ENCODE measurements around the gene MPPED1. TPM values are rescaled to one million over a fixed set of nuclear protein-coding genes. Genes with fewer than 3 reads are reported as not detected.

The MPPED1 gene
- total RNA-seq, 1 experiment from 2014 or later, result not detected

DNA sequence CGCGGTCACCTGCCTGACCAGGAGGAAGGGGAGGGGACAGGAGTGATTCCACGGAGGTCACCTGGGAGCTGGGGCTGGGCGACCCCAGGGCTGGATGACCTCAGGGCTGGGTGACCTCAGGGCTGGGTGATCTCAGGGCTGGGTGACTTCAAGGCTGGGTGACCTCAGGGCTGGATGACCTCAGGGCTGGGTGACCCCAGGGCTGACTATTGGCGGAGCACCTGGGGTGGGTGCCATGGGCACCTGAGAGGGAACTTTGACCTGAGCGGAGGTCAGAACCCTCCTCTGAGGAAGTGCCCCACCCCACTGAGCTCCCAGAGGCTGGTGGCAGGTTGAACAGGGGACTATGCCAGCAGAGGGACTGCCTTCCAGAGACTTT, 11.8 kb upstream of the MPPED1 start:
- Mint-ChIP-seq H3K27ac (ENCODE audit: unreplicated experiment) (no peak overlapping the region), H3K4me3 (ENCODE audit: low read depth, unreplicated experiment) (no peak overlapping the region), H3K9me3 (ENCODE audit: low read depth, unreplicated experiment) (no peaks in the 10 kb centered on the region), H3K36me3 (ENCODE audit: insufficient read depth, unreplicated experiment) (peaks cover 4% of the 10 kb centered on the region), H3K27me3 (ENCODE audit: unreplicated experiment) (peaks cover 94% of the 10 kb centered on the region), H3K4me1 (ENCODE audit: low read depth, unreplicated experiment) (no peaks in the 10 kb centered on the region)
- intact Hi-C loops (cut with micrococcal nuclease; ENCODE audit: unreplicated experiment), result no loop called here
- DNase-seq, result no peak
- BruUV-seq (replicated peaks), result no TSS peak
- TF ChIP-seq, protein P1, sequence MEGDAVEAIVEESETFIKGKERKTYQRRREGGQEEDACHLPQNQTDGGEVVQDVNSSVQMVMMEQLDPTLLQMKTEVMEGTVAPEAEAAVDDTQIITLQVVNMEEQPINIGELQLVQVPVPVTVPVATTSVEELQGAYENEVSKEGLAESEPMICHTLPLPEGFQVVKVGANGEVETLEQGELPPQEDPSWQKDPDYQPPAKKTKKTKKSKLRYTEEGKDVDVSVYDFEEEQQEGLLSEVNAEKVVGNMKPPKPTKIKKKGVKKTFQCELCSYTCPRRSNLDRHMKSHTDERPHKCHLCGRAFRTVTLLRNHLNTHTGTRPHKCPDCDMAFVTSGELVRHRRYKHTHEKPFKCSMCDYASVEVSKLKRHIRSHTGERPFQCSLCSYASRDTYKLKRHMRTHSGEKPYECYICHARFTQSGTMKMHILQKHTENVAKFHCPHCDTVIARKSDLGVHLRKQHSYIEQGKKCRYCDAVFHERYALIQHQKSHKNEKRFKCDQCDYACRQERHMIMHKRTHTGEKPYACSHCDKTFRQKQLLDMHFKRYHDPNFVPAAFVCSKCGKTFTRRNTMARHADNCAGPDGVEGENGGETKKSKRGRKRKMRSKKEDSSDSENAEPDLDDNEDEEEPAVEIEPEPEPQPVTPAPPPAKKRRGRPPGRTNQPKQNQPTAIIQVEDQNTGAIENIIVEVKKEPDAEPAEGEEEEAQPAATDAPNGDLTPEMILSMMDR (IDR thresholded peaks at IDR 0.05; ENCODE audit: unreplicated experiment), result no peak
- CTCF ChIA-PET, result no interaction called here

DNA sequence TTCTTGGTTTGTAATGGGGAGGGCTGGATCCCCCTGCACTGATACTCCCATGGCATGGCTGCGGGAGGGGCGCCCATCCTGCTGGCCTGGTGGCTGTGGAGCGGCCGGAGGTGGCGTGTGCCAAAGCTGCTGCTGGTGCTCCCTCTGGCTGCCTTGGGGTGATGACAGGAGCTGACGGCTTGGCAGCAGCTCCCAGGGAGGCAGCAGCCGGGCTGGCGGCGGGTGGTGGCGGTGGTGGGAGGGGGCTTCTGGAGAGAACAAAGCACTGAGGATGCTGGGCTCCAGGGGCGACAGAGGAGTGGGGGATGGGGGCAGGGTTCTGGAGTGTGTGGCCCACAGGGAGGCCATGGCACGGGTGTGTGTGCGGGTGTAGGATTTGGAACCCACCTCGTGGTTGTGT, 11.4 kb upstream of the MPPED1 start:
- Mint-ChIP-seq H3K4me1 (ENCODE audit: low read depth, unreplicated experiment) (no peaks in the 10 kb centered on the region), H3K27me3 (ENCODE audit: unreplicated experiment) (peaks cover 93% of the 10 kb centered on the region), H3K4me3 (ENCODE audit: low read depth, unreplicated experiment) (no peak overlapping the region), H3K9me3 (ENCODE audit: low read depth, unreplicated experiment) (no peaks in the 10 kb centered on the region), H3K36me3 (ENCODE audit: insufficient read depth, unreplicated experiment) (peaks cover 4% of the 10 kb centered on the region), H3K27ac (ENCODE audit: unreplicated experiment) (no peak overlapping the region)
- CTCF ChIA-PET, result no interaction called here
- intact Hi-C loops (cut with micrococcal nuclease; ENCODE audit: unreplicated experiment), result no loop called here
- no peak for DNase-seq
- TF ChIP-seq, protein P1 (IDR thresholded peaks at IDR 0.05; ENCODE audit: unreplicated experiment), result no peak
- BruUV-seq (replicated peaks), result no TSS peak

DNA sequence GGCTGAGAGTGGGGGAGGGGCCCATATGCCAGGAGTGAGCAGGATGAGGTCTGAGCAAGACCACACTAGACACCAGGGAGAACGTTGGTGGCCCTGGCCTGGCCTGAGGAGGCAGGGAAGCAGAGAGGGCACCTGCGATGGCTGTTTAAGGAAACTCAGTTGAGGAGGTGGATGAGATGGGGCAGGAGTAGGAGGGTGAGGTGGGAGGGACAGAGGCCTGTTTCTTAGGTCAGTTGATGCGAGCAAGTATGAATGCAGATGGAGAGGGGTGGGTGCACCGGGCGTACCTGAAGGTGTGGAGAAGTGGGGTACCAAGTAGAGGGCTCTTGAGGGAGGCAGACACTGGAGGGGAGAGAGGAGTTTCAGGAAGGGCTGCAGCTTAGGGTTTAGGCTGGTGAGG, 10.6 kb upstream of the MPPED1 start:
- no peaks in the 10 kb centered on the region for H3K9me3 Mint-ChIP-seq (ENCODE audit: low read depth, unreplicated experiment)
- intact Hi-C loops (cut with micrococcal nuclease; ENCODE audit: unreplicated experiment), result no loop called here
- peaks cover 4% of the 10 kb centered on the region for H3K36me3 Mint-ChIP-seq (ENCODE audit: insufficient read depth, unreplicated experiment)
- BruUV-seq (replicated peaks), result no TSS peak
- DNase-seq, result no peak
- TF ChIP-seq, protein P1 (IDR thresholded peaks at IDR 0.05; ENCODE audit: unreplicated experiment), result no peak
- H3K4me3 Mint-ChIP-seq (ENCODE audit: low read depth, unreplicated experiment), result no peak overlapping the region
- no peaks in the 10 kb centered on the region for H3K4me1 Mint-ChIP-seq (ENCODE audit: low read depth, unreplicated experiment)
- CTCF ChIA-PET, result no interaction called here
- H3K27ac Mint-ChIP-seq (ENCODE audit: unreplicated experiment), result no peak overlapping the region
- H3K27me3 Mint-ChIP-seq (ENCODE audit: unreplicated experiment), result peaks cover 93% of the 10 kb centered on the region

DNA sequence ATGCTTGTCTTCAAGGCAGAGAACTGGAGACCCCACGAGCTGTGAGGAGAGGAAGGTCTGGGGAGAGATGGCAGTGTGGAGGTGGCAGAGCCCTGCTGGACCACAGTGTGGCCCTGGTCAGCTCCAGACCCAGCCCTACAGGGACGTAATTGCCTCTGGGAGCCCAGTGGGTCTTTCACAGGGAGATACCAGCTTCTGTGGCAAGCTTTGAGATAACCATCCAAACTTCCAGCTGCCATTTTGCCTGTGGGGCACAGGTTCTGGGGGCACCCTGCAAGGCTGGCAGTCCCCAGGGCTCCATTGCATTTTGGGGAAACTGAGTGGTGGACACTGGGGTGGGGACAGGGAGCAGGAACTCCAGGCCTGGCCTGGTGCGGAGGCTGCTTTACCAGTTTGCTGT, 10.2 kb upstream of the MPPED1 start:
- no peak for DNase-seq
- intact Hi-C loops (cut with micrococcal nuclease; ENCODE audit: unreplicated experiment), result no loop called here
- TF ChIP-seq, protein P1 (IDR thresholded peaks at IDR 0.05; ENCODE audit: unreplicated experiment), result no peak
- no TSS peak for BruUV-seq (replicated peaks)
- Mint-ChIP-seq H3K27me3 (ENCODE audit: unreplicated experiment) (peaks cover 93% of the 10 kb centered on the region), H3K4me1 (ENCODE audit: low read depth, unreplicated experiment) (no peaks in the 10 kb centered on the region), H3K9me3 (ENCODE audit: low read depth, unreplicated experiment) (no peaks in the 10 kb centered on the region), H3K4me3 (ENCODE audit: low read depth, unreplicated experiment) (no peak overlapping the region), H3K27ac (ENCODE audit: unreplicated experiment) (no peak overlapping the region), H3K36me3 (ENCODE audit: insufficient read depth, unreplicated experiment) (peaks cover 4% of the 10 kb centered on the region)
- CTCF ChIA-PET, result no interaction called here

DNA sequence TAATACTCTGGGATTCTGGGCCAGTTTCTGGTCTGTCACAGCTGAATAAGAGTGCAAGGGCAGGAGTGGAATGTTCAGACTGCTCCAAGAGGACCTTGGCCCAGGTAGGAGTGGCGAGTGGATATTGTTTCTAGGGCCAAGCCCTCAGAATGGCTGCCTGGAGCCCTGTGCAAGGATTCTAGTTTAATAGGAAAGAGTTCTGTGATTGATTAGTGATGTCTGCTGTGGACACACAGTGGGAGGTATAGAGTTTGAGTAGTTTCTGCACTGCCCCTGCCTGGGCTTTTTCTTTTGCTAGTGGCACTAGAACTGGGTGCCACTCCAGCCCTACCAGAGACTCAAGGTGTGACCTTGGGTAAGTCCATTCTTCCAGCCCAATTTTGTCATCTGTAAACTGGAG, 9.7 kb upstream of the MPPED1 start:
- Mint-ChIP-seq H3K4me3 (ENCODE audit: low read depth, unreplicated experiment) (no peak overlapping the region), H3K9me3 (ENCODE audit: low read depth, unreplicated experiment) (no peaks in the 10 kb centered on the region), H3K4me1 (ENCODE audit: low read depth, unreplicated experiment) (no peaks in the 10 kb centered on the region), H3K27me3 (ENCODE audit: unreplicated experiment) (peaks cover 93% of the 10 kb centered on the region), H3K27ac (ENCODE audit: unreplicated experiment) (no peak overlapping the region), H3K36me3 (ENCODE audit: insufficient read depth, unreplicated experiment) (peaks cover 4% of the 10 kb centered on the region)
- TF ChIP-seq, protein P1 (IDR thresholded peaks at IDR 0.05; ENCODE audit: unreplicated experiment), result no peak
- CTCF ChIA-PET, result no interaction called here
- no TSS peak for BruUV-seq (replicated peaks)
- no peak for DNase-seq
- intact Hi-C loops (cut with micrococcal nuclease; ENCODE audit: unreplicated experiment), result no loop called here

All from Calu3 (cell line).